Vagina (tissue), 2 donors: ENCODE data around the gene LSM5. TPM values are rescaled to one million over a fixed set of nuclear protein-coding genes. Genes with fewer than 3 reads are reported as not detected.

ENCODE experiments used
- DNase-seq, 2 donors: peaks; one replicate each; pipeline ENCODE4 v3.0.0-alpha.2; 2017; ENCODE audit errors: extremely low spot score in 2 of 2
- H3K27ac ChIP-seq: fragments of 200-600 bp; sonication (generic); one replicate; pipeline ENCODE4 v1.5.1; 2019
- H3K27me3 ChIP-seq: fragments of 200-600 bp; sonication (generic); one replicate; pipeline ENCODE4 v1.5.1; 2019
- H3K36me3 ChIP-seq, 2 donors: fragments of 200-600 bp; sonication (generic); one replicate each; pipeline ENCODE4 v1.5.1; 2017 to 2019
- H3K4me1 ChIP-seq: fragments of 200-600 bp; sonication (generic); one replicate; pipeline ENCODE4 v1.5.1; 2019
- H3K4me3 ChIP-seq, 2 donors: fragments of 200-600 bp; sonication (generic); 1 replicate in 1 of 2; 2 replicates in 1 of 2; pipeline ENCODE4 v1.5.1; 2016 to 2019
- H3K9me3 ChIP-seq: fragments of 200-600 bp; sonication (generic); one replicate; pipeline ENCODE4 v1.5.1; 2019
- CTCF ChIP-seq, 3 experiments: fragments of 450-650 bp in 2 of 3; fragments of 200-600 bp in 1 of 3; sonication (generic) in 1 of 3; IDR thresholded peaks; one replicate each; pipeline ENCODE4 v1.5.1; 2017 to 2019; ENCODE audit warnings: antibody characterized with exemption in 3 of 3, mild to moderate bottlenecking in 2 of 3, moderate library complexity in 2 of 3
- POLR2A ChIP-seq, 2 donors: fragments of 450-650 bp; IDR thresholded peaks; one replicate each; pipeline ENCODE4 v1.6.1; 2017; ENCODE audit warnings: antibody characterized with exemption in 2 of 2, mild to moderate bottlenecking in 2 of 2, moderate library complexity in 2 of 2
- POLR2AphosphoS5 ChIP-seq, 2 donors: sonication (generic); formaldehyde crosslinking; IDR thresholded peaks; one replicate each; pipeline ENCODE4 v1.9.0; 2017; ENCODE audit warnings: antibody characterized with exemption in 2 of 2, mild to moderate bottlenecking in 2 of 2, low read depth in 1 of 2; ENCODE audit not compliant: insufficient read depth in 1 of 2
- intact Hi-C: fragments of 100-400 bp; cut with DNase I; formaldehyde crosslinking; loops from one replicate; pipeline ENCODE4 v1.15.1; 2023
- total RNA-seq: library from RNA; depleted of rRNA; stranded (reverse); fragments of >200 nt; gene quantifications from one replicate; pipeline ENCODE4 v1.2.3, GENCODE V29; 2016

LSM5 gene
- total RNA-seq, 1 donor from 2014 or later: 31.9 TPM

GRCh38 chr7:32462451-32462850 is 27.7 kb downstream of the LSM5 start:
- Histone ChIP-seq H3K9me3 (no peaks in the 10 kb centered on the region), H3K4me3 (no peak overlapping the region), H3K36me3 (no peaks in the 10 kb centered on the region), H3K4me1 (no peaks in the 10 kb centered on the region), H3K27me3 (no peaks in the 10 kb centered on the region), H3K27ac (no peak overlapping the region)
- DNase-seq: no peak
- intact Hi-C loops: no loop called here
- TF ChIP-seq POLR2A (IDR thresholded peaks at IDR 0.05) (no peak), POLR2AphosphoS5 (IDR thresholded peaks at IDR 0.05; ENCODE audit: insufficient read depth in 1 of 2, low read depth in 1 of 2) (no peak), CTCF (IDR thresholded peaks at IDR 0.05) (no peak)

GRCh38 chr7:32461484-32461883 is 28.7 kb downstream of the LSM5 start:
- H3K36me3 ChIP-seq: no peaks in the 10 kb centered on the region
- no peak for DNase-seq
- no peaks in the 10 kb centered on the region for H3K9me3 ChIP-seq
- H3K27me3 ChIP-seq: no peaks in the 10 kb centered on the region
- H3K4me1 ChIP-seq: no peaks in the 10 kb centered on the region
- intact Hi-C loops: no loop called here
- TF ChIP-seq POLR2A (IDR thresholded peaks at IDR 0.05): no peak
- no peak for TF ChIP-seq CTCF (IDR thresholded peaks at IDR 0.05)
- no peak for TF ChIP-seq POLR2AphosphoS5 (IDR thresholded peaks at IDR 0.05; ENCODE audit: insufficient read depth in 1 of 2, low read depth in 1 of 2)
- H3K4me3 ChIP-seq: no peak overlapping the region
- no peak overlapping the region for H3K27ac ChIP-seq

DNA sequence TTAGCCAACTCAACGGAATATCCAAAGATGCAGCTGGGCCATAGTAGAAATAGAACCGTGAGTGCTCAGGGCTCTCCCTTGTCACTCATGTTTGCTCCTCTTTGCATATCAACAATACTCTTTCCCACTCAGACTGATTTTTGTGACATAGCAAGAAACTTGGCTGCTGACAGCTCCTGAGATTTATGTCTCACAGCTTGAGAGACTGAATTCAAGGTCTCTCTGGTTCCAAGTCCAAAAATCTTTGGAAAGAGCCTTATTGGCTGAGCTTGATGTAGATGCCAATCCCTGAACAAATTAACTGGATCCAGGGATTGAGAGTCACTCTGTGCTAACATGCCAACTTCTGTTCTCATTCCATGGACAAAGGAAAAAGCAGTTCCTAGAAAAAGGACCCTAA is 30.4 kb downstream of the LSM5 start:
- H3K4me1 ChIP-seq: no peaks in the 10 kb centered on the region
- DNase-seq: no peak
- no peaks in the 10 kb centered on the region for H3K9me3 ChIP-seq
- TF ChIP-seq POLR2AphosphoS5 (IDR thresholded peaks at IDR 0.05; ENCODE audit: insufficient read depth in 1 of 2, low read depth in 1 of 2) (no peak), CTCF (IDR thresholded peaks at IDR 0.05) (no peak), POLR2A (IDR thresholded peaks at IDR 0.05) (no peak)
- intact Hi-C loops: no loop called here
- no peaks in the 10 kb centered on the region for H3K27me3 ChIP-seq
- H3K4me3 ChIP-seq: no peak overlapping the region
- no peaks in the 10 kb centered on the region for H3K36me3 ChIP-seq
- H3K27ac ChIP-seq: no peak overlapping the region

- no peaks in the 10 kb centered on the region for H3K9me3 ChIP-seq
- no peaks in the 10 kb centered on the region for H3K27me3 ChIP-seq
- no peak for TF ChIP-seq POLR2A (IDR thresholded peaks at IDR 0.05)
- TF ChIP-seq CTCF (IDR thresholded peaks at IDR 0.05): no peak
- no peak for TF ChIP-seq POLR2AphosphoS5 (IDR thresholded peaks at IDR 0.05; ENCODE audit: insufficient read depth in 1 of 2, low read depth in 1 of 2)
- H3K4me3 ChIP-seq: no peak overlapping the region
- H3K36me3 ChIP-seq: no peaks in the 10 kb centered on the region
- no peaks in the 10 kb centered on the region for H3K4me1 ChIP-seq
- no peak for DNase-seq
- intact Hi-C loops: no loop called here
- H3K27ac ChIP-seq: no peak overlapping the region
These were observed 32.2 kb downstream of the LSM5 start for GRCh38 chr7:32458025-32458424.

DNA sequence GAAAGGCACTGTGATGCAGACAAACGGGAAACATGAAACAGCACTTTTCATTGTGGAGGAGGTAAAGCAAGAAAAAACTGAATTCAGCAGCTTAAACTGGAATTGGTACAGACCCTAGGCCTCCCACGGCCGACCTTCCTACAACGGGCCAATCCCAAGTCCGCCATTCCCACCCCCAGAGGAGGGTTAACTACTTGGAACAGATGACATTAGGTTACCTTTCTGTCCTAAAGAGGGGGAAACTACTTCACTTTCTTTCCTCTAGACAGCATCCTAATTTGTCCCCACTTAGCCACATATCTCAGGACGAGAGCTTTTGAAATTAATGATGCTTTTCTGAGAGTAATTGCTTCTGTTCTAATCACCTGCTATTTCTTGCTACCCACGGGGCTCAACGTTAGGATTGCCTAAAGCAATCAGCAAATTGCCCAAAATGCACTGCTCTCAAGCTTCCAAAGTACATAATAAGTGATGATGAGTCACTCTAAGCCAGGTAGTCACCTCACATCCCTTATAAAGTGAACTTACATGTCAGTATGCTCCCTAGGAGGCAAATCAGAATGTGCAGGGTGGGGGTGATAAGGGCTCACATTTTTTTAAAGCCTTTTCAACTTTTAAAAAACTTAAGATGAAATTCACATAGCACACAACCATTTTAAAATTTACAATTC is 36.7 kb downstream of the LSM5 start:
- TF ChIP-seq CTCF (IDR thresholded peaks at IDR 0.05) (no peak), POLR2AphosphoS5 (IDR thresholded peaks at IDR 0.05; ENCODE audit: insufficient read depth in 1 of 2, low read depth in 1 of 2) (no peak), POLR2A (IDR thresholded peaks at IDR 0.05) (no peak)
- H3K9me3 ChIP-seq: no peaks in the 10 kb centered on the region
- H3K4me1 ChIP-seq: no peaks in the 10 kb centered on the region
- no peaks in the 10 kb centered on the region for H3K27me3 ChIP-seq
- DNase-seq: no peak
- no peak overlapping the region for H3K27ac ChIP-seq
- H3K36me3 ChIP-seq: no peaks in the 10 kb centered on the region
- intact Hi-C loops: no loop called here
- H3K4me3 ChIP-seq: no peak overlapping the region
